GM06990 (cell line): ENCODE results near the gene MTMR3.

Experiments used
- DNase-seq: peaks from one replicate; pipeline ENCODE4 v3.0.0-alpha.2; 2011; ENCODE audit not compliant: insufficient read length; ENCODE audit errors: extremely low read depth
- H3K27me3 ChIP-seq: replicated peaks from 2 replicates; pipeline ENCODE4 v1.6.0; 2011; ENCODE audit warnings: low read length; ENCODE audit not compliant: control insufficient read depth, insufficient read depth
- H3K36me3 ChIP-seq: 2 replicates; pipeline ENCODE4 v1.5.1; 2011; ENCODE audit warnings: low read length; ENCODE audit not compliant: control insufficient read depth, insufficient read depth
- H3K4me3 ChIP-seq: replicated peaks from 2 replicates; pipeline ENCODE4 v1.5.1; 2011; ENCODE audit warnings: low read depth, mild to moderate bottlenecking, control low read depth, low read length
- TF ChIP-seq, protein P1 (sequence below): IDR thresholded peaks from 2 replicates; pipeline ENCODE4 v1.5.1; 2011; ENCODE audit warnings: low read length, control low read depth, mild to moderate bottlenecking, inconsistent platforms; ENCODE audit not compliant: insufficient read depth, poor library complexity, severe bottlenecking

Gene MTMR3

GRCh38 chr22:29912141-29912540, 29.2 kb downstream of the MTMR3 start:
- Histone ChIP-seq H3K4me3 (no peak overlapping the region), H3K27me3 (no peaks in the 10 kb centered on the region), H3K36me3 (no peaks in the 10 kb centered on the region)
- TF ChIP-seq, protein P1, sequence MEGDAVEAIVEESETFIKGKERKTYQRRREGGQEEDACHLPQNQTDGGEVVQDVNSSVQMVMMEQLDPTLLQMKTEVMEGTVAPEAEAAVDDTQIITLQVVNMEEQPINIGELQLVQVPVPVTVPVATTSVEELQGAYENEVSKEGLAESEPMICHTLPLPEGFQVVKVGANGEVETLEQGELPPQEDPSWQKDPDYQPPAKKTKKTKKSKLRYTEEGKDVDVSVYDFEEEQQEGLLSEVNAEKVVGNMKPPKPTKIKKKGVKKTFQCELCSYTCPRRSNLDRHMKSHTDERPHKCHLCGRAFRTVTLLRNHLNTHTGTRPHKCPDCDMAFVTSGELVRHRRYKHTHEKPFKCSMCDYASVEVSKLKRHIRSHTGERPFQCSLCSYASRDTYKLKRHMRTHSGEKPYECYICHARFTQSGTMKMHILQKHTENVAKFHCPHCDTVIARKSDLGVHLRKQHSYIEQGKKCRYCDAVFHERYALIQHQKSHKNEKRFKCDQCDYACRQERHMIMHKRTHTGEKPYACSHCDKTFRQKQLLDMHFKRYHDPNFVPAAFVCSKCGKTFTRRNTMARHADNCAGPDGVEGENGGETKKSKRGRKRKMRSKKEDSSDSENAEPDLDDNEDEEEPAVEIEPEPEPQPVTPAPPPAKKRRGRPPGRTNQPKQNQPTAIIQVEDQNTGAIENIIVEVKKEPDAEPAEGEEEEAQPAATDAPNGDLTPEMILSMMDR: no peak
- no peak for DNase-seq

- no peak for DNase-seq
- Histone ChIP-seq H3K4me3 (no peak overlapping the region), H3K36me3 (no peaks in the 10 kb centered on the region), H3K27me3 (no peaks in the 10 kb centered on the region)
- TF ChIP-seq, protein P1: no peak
Measured at GRCh38 chr22:29912605-29913398, 29.8 kb downstream of the MTMR3 start.

DNA sequence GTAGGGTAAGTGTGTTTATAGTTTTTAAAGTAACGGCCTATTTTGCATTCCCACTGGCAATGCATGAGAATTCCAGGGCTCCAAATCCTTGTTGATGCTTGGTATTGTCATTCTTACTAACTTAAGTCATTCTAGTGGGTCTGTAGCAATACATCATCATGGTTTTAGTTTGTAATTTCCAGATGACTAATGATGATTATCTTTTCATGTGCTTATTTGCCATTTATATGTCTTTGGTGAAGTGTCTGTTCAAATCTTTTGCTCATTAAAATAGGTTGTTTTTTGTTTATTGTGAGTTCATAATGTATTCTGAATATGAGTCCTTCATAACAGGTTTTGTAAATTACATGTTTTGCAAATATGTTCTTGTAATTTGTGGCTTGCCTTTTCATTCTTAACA, 31.2 kb downstream of the MTMR3 start:
- H3K36me3 ChIP-seq: no peaks in the 10 kb centered on the region
- DNase-seq: no peak
- no peaks in the 10 kb centered on the region for H3K27me3 ChIP-seq
- TF ChIP-seq, protein P1: no peak
- H3K4me3 ChIP-seq: no peak overlapping the region

- DNase-seq: no peak
- TF ChIP-seq, protein P1: no peak
- no peaks in the 10 kb centered on the region for H3K36me3 ChIP-seq
- no peaks in the 10 kb centered on the region for H3K27me3 ChIP-seq
- H3K4me3 ChIP-seq: no peak overlapping the region
Measured at GRCh38 chr22:29914991-29915533, 32.1 kb downstream of the MTMR3 start.

- H3K36me3 ChIP-seq: no peaks in the 10 kb centered on the region
- TF ChIP-seq, protein P1: no peak
- DNase-seq: no peak
Measured at GRCh38 chr22:29916007-29916544, 33.1 kb downstream of the MTMR3 start.

More at GRCh38 chr22:29916007-29916544, 33.1 kb downstream of the MTMR3 start:
- Histone ChIP-seq H3K27me3 (no peaks in the 10 kb centered on the region), H3K4me3 (no peak overlapping the region)
